Measurements from ENCODE around the gene AOX1.
A peak's percentile ranks its signal among the peaks of the same experiment; 100 is the strongest.
"Not testable (repeated sequence)": the region's sequence is repeated elsewhere in the genome, so short reads cannot be mapped to it uniquely, and the experiment has no call there.

AOX1 gene

DNA sequence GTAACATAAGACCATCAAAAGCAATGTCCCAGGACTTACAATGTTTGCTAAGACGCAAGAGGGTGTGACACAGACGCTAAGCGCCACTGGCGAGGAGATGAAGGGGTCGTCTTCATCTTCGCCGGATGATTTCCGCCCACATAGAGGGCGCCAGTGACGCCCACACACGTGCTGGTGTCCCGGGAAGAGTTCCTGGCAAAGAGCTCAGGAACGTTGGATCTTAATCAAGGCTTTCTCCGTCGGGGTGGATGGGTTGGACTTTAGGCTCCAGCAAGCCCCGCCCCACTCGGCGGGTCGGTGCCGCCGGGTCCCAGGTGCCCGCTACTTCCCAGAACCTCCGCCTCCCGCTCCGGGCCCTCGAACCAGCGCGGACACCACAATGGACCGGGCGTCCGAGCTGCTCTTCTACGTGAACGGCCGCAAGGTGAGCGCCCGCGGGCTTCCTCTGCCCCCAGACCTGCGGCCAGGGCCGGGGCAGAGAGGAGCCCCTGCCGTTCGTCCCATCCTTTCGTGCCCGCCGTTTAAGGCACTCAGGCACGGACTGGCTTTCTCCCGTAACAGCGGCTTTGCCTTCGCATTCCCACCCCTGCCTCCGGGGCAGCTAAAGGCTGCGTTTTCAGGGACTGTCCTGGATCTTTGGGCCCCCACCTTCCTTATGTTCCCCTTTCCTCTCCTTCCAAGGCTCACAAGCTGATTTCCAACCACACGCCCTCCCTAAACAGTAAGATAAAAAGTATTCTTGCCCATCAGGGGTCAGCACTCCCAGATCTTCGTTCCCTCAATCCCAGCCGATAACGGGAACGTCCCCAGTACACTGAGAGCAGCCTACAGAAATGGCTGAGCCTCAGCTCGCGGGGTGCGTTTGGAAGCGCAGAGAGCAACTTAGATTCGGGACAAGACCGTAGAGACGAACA lies at the start of gene AOX1:
AOX1 (plus strand) TSS at position 285 of the 914 bp plus-strand sequence; CDS start at position 380, 95 bp downstream.
- DNase-seq (ENCODE audit: low spot score) = peak; percentile 30

DNA sequence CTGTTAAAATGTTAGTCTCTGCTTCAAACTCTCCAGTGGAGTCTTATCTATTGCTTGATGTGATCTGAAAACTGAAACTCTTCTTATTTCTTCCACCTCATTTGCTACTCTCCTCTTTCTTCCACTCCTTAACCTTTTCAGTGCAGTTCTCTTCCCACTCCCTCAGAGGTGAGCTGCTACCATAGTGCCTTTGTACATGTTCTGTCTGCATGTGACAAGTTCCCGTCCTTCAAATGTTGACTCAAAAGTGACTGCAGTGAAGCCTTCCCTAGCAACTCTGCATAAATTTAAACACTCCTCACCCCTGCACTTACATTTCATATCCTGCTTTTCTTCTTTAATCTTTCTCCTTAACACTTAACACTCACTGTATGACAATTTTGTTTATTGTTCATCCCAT lies 47.7 kb upstream of the AOX1 start:
- no peak for DNase-seq (ENCODE audit: low spot score)

DNA sequence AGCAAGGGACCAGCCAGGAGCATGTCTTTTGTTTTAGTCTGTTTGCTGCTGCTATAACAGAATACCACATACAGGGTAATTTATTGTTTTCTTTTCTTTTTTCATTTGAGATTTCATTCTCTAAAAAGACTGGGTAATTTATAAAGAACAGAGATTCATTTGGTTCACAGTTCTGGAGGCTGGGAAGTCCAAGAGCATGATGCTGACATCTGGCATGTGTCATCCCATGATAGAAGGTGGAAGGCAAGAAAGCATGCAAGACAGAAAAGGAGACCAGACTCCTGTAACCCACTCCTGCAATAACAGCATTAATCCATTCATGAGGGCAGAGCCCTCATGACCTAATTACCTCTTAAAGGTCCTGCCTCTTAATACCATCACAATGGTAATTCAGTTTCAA lies 45.0 kb upstream of the AOX1 start:
- no peak for DNase-seq (ENCODE audit: low spot score)

DNA sequence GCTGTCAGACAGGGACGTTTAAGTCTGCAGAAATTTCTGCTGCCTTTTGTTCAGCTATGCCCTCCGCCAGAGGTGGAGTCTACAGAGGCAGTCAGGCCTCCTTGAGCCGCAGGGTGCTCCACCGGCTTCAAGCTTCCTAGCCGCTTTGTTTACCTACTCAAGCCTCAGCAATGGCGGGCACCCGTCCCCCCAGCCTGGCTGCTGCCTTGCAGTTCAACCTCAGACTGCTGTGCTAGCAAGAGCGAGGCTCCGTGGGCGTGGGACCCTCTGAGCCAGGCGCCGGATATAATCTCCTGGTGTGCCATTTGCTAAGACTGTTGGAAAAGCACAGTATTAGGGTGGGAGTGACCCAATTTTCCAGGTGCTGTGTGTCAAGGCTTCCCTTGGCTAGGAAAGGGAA lies 19.2 kb upstream of the AOX1 start:
- DNase-seq (ENCODE audit: low spot score) = not testable (repeated sequence)

DNA sequence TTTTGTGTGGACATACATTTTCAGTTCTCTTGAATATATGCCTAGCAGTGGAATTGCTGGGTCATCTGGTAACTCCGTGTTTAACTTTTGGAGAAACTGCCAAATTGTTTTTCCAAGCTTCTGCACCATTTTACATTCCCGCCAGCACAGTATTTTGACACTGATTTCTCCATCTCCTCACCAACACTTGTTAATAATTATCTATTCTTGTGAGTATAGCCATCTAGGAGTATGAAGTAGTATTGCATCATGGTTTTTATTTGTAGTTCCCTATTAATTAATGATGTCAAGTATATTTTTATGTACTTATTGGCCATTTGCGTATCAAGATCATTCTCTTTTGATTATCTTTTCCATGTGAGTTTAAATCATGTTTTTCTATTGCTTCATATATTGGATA lies 17.9 kb upstream of the AOX1 start:
- DNase-seq (ENCODE audit: low spot score) = no peak

- no peak for DNase-seq (ENCODE audit: low spot score)
These were observed 9.9 kb upstream of the AOX1 start for GRCh38 chr2:200575957-200576356.

- DNase-seq (ENCODE audit: low spot score) = no peak
These were observed 8.8 kb upstream of the AOX1 start for GRCh38 chr2:200577027-200577426.

DNA sequence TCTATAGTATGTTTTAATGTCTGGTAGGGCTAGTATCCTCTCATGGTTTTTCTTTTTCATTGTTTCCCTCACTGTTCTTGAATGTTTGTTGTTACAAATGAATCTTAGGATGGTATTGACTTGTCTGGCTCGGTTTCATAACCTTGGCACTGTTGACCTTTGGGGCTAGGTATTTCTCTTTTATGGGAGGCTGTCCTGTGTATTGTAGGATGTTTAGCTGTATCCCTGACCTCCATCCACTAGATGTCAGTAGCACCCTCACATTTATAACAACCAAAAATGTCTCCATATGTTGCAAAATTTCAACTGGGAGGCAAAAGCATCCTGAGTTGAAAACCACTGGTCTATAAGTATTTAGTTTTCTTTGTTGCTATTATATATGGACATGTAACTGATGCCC lies 7.0 kb upstream of the AOX1 start:
- DNase-seq (ENCODE audit: low spot score) = peak; percentile 5

- no peak for DNase-seq (ENCODE audit: low spot score)
These were observed 1.2 kb upstream of the AOX1 start for GRCh38 chr2:200584639-200585038.

DNA sequence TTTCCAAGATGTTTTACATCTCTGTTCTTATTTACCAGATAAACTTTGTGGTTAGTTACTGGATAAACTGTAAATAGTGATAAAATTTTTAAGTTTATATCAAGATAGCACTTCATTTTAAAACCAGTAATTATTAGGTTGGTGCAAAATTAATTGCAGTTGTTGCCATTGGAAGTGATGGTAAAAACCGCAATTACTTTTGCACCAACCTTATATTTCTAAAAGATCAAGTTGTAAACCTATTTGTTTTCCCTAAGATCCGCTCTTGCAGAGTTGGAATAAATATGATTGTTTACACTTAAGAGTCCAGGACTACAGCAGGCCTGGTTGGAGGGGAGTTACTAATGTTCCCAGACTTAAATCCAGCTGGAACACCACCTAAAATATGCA lies 479 bp upstream of the AOX1 start:
- DNase-seq (ENCODE audit: low spot score) = no peak

DNA sequence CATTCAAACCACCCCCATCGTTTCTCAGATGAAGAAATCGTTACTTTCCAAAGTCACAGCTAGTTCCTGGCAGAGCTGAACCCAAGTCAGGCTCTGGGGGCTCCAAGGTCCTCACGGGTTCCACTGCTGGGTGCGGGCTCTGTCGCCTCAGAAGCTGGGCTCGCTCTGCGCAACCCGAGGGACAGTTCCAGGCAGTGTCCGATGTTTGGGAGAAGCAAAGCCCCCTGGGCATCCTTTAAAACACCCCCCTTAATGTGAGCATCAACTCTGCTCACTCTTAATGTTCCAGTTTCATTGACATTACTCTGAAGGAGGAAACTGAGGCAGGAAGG lies 796 bp downstream of the AOX1 start:
- DNase-seq (ENCODE audit: low spot score) = no peak

- DNase-seq (ENCODE audit: low spot score) = no peak
These were observed 1.3 kb downstream of the AOX1 start for GRCh38 chr2:200587007-200587616.

DNA sequence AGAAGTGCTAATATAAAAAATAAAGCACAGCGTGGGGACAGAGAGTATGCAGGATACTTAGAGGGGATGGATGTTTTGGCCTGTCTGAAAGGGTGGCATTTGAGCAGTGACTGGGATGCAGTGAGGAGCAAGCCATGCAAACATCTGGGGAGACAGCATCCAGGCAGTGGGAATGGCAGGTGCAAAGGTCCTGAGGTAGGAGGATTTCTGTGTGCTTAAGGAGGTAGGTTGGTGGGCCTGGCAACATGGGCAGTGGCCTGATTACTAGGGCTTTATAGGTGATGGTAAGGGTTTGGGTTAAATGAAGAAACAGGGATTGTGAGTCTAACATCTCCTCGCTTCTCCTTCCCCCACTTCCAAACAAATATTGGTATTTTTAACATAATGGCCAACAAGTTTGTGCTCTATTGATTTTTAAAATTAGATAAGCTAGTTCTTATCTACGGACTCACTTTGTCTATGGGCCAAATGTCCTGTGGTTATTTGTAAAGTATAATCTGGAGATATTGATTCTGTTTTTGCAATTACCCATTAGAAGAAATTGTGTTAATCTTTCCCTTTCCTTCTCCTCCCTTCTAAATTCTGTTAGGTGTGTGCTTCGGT lies 2.4 kb downstream of the AOX1 start:
- no peak for DNase-seq (ENCODE audit: low spot score)

DNA sequence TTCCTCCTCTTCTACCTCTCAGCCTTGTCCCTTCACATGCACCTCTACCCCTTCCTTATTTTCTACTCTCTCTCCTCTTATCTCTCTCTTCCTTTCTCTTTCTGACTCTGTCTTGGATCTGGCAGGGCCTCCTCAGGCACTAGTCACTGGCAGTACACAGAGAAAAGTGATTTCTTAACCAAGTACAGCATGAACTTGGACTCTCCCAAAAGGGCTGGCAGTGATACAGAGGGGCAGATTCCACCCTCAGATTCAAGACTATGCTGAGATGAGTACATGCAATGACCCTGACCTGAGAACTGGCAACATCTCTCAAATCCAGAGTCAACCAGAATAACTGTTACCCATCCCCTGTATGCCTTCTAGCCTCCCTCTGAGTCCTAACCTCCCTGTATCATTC lies 4.3 kb downstream of the AOX1 start:
- DNase-seq (ENCODE audit: low spot score) = no peak

GRCh38 chr2:200591308-200591707 lies 5.5 kb downstream of the AOX1 start:
- no peak for DNase-seq (ENCODE audit: low spot score)

DNA sequence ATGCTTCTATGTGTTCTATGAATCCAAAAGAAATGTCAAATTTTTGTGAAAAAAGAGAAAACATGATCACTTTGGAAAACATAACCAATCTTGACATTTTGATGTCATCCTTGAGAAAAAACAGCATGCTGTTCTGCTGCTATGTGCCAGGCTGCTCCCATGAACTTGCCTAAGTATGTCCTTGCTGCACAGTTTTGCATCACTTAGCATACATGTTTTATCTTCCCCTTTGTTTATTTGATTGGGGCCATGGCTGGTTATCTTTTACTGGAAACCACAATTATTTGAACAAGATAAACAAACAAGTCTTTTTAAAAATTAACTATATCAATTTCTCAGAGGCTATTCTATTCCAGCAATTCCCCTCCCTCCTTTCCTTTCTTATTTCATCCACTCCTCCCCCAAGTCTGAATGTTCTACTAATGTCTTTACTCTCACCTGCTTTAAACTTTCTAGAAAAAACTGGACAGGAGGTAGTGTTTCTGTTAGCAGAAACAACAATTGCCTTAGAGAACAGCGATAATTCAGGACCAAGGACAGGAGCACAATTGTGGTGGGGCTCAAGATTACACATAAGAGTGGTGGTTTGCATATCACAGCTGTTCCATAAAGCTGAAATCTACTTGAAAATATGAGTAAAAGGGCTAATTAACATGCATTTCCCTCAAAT lies 6.7 kb downstream of the AOX1 start:
- DNase-seq (ENCODE audit: low spot score) = no peak

- DNase-seq (ENCODE audit: low spot score) = no peak
These were observed 8.1 kb downstream of the AOX1 start for GRCh38 chr2:200593905-200594304.

- no peak for DNase-seq (ENCODE audit: low spot score)
These were observed 10.1 kb downstream of the AOX1 start for GRCh38 chr2:200595913-200596312.

- no peak for DNase-seq (ENCODE audit: low spot score)
These were observed 11.2 kb downstream of the AOX1 start for GRCh38 chr2:200596774-200597570.

- DNase-seq (ENCODE audit: low spot score) = no peak
These were observed 13.4 kb downstream of the AOX1 start for GRCh38 chr2:200599206-200599605.

GRCh38 chr2:200600549-200601225 lies 14.9 kb downstream of the AOX1 start:
- no peak for DNase-seq (ENCODE audit: low spot score)

Measured in globus pallidus (tissue), 1 donor.